Mammary epithelial cell (primary cell): Measurements from ENCODE around the gene EIF4E3.

Source experiments
- EZH2 ChIP-seq: IDR thresholded peaks from 2 replicates; pipeline ENCODE4 v1.6.1; 2012; ENCODE audit warnings: low read length, inconsistent platforms, borderline replicate concordance
- TF ChIP-seq, protein P1 (sequence below), 2 donors: IDR thresholded peaks in 1 of 2; conservative IDR thresholded peaks in 1 of 2; 2 replicates each; pipeline ENCODE4 v1.5.1; 2011 to 2012; ENCODE audit warnings: inconsistent platforms in 2 of 2, low read length in 2 of 2, mild to moderate bottlenecking in 2 of 2, control low read depth in 1 of 2, low read depth in 1 of 2; ENCODE audit not compliant: insufficient read depth in 1 of 2; ENCODE audit errors: extremely low read depth in 1 of 2

DNA sequence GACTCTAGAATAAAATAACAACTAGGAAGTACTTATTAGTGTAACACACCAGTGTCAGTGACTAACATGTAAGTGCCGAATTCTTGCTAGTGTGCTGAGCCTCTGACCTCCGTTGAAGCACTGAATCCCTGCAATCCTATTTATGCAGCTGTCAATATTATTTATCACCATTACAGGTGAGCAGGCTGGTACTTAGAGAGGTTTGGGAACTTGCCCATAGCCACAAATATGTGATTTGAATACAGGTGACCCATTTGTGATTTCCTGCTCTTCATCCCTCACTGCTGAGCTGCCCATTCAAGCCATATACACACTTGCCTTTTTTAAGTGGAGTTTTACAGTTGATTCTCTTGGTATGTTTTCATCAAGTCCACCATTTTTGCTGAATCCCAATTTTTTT lies 12.2 kb downstream of the EIF4E3 start:
- TF ChIP-seq, protein P1, sequence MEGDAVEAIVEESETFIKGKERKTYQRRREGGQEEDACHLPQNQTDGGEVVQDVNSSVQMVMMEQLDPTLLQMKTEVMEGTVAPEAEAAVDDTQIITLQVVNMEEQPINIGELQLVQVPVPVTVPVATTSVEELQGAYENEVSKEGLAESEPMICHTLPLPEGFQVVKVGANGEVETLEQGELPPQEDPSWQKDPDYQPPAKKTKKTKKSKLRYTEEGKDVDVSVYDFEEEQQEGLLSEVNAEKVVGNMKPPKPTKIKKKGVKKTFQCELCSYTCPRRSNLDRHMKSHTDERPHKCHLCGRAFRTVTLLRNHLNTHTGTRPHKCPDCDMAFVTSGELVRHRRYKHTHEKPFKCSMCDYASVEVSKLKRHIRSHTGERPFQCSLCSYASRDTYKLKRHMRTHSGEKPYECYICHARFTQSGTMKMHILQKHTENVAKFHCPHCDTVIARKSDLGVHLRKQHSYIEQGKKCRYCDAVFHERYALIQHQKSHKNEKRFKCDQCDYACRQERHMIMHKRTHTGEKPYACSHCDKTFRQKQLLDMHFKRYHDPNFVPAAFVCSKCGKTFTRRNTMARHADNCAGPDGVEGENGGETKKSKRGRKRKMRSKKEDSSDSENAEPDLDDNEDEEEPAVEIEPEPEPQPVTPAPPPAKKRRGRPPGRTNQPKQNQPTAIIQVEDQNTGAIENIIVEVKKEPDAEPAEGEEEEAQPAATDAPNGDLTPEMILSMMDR (conservative IDR thresholded peaks at IDR 0.05 in 1 of 2, IDR thresholded peaks at IDR 0.05 in 1 of 2; ENCODE audit: extremely low read depth in 1 of 2, insufficient read depth in 1 of 2, low read depth in 1 of 2, low read length in 2 of 2), result no peak
- TF ChIP-seq EZH2, result no peak
